Glomerular visceral epithelial cell (primary cell): ENCODE results near the gene CAMK2A.
"Not testable (repeated sequence)": the region's sequence is repeated elsewhere in the genome, so short reads cannot be mapped to it uniquely, and the experiment has no call there.

Experiments used
- DNase-seq: peaks from one replicate; pipeline ENCODE4 v3.0.0-alpha.2; 2016; ENCODE audit errors: extremely low spot score

CAMK2A gene

DNA sequence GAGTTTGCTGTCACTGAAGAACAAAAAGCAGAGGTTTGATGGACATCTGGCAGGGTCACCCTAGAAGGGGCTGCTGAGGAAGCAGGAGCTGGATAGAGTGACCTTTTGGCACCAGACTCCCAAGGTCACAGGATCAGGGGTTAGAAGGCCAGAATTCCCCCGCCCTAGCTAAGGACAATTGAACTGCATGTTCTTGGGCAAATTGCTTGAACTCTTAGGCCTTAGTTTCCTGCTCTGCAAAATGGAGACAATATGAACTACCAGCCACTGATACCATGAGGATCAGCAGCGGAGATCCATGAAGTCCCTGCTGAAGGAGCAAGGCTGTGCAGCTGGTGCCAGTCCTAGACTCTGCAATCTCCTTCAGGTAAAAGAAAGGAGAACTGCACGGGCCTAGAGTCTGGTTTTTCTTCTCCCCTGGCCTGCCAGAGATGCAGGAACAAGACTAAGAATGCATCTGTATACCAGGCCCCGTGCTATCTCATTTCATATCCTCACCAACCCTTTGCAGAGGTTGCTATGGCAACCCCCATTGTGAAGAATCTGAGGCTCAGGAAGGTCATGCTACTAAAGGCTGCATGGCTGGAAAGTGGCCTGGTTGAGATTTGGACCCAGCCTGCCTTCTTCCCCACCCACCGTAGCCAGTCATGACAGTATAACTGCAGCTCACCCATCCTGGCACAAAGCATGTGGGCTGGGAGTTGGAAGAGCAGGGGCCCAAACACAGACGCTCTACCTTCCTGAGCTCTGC lies 33.7 kb downstream of the CAMK2A start:
- DNase-seq = no peak

GRCh38 chr5:150254774-150255173 lies 34.8 kb downstream of the CAMK2A start:
- no peak for DNase-seq

- DNase-seq = no peak
These were observed 35.2 kb downstream of the CAMK2A start for GRCh38 chr5:150254363-150254762.

GRCh38 chr5:150253416-150254208 lies 36.0 kb downstream of the CAMK2A start:
- DNase-seq = no peak

GRCh38 chr5:150252489-150252888 lies 37.1 kb downstream of the CAMK2A start:
- DNase-seq = no peak

GRCh38 chr5:150251504-150251903 lies 38.1 kb downstream of the CAMK2A start:
- DNase-seq = no peak

- no peak for DNase-seq
These were observed 39.8 kb downstream of the CAMK2A start for GRCh38 chr5:150249744-150250143.

DNA sequence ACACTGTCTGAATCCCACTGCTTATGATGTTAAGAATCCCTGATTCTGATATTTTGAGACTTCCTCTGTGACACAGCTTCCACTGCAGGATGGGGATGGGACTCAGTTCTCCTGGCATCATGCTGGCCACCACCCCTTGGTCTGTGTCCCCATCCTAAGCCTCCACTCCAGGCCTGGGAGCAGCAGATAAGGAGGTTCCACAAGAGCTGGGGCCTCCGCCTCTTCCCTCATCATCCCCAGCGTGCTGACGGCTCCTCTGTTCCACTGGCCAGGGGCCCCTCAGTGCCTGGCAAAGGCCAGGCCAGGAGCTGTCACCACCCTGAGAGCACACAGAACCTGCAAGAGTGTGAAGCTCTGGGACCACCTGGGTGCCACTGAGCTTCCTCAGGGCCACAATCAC lies 40.6 kb downstream of the CAMK2A start:
- no peak for DNase-seq

GRCh38 chr5:150248493-150248892 lies 41.1 kb downstream of the CAMK2A start:
- not testable (repeated sequence) for DNase-seq

DNA sequence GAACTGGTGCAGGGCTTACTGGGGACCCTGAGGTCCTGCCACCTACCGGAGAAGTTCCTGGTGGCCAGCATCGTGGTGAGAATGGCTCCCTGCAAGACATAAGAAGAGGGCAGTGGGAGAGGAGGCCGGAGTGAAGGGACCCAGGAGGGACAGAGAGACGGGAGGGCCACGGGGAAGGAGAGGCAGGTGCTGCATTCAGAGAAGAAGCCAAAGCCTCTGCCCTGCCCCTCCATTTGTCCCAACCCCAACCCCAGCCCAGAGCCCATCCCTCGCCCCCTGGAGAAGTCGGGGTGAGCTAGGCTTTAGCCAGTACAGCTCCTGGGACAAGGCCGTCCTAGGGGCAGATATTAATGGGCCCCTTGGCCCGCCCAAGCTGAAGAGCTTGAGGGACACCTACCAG lies 41.8 kb downstream of the CAMK2A start:
- no peak for DNase-seq

- no peak for DNase-seq
These were observed 42.7 kb downstream of the CAMK2A start for GRCh38 chr5:150246835-150247234.

DNA sequence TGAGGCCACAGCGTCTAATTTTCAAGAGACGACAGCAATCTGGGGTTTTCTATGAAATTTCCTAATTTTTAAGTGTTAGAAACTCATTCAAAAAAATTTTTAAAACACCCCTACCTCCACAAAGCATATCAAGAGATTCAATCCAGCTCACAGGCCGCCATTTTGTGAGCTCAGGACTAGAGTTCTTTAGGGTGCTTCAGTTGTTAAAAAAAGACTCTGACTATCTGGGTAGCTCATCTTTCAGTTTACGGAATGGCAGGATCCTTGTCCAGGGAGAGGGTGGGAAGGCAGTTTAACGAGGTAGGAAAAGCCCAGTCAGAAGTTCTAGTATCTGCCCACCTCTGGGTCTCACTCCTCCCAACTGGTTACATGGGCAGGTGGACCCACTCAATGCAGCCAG lies 43.1 kb downstream of the CAMK2A start:
- DNase-seq = no peak

DNA sequence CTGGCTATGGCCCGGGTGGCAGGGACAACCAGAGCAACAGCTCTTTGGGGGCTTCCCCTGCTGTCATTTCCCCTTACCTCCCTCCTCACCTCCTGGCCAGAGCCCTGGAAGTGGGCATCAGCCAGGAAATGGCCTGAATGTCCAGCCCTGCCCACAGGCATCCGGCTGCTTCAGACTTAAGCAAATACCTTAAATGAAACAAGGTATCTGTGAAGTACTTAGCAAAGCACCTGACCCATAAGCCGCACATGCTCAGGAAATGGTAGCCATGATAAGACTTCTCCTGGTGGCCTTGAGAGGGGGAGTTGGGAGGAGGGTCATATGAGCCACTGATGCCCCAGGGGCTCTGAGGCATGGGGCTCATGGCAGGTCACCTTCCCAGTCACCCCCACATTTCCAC lies 43.8 kb downstream of the CAMK2A start:
- no peak for DNase-seq

DNA sequence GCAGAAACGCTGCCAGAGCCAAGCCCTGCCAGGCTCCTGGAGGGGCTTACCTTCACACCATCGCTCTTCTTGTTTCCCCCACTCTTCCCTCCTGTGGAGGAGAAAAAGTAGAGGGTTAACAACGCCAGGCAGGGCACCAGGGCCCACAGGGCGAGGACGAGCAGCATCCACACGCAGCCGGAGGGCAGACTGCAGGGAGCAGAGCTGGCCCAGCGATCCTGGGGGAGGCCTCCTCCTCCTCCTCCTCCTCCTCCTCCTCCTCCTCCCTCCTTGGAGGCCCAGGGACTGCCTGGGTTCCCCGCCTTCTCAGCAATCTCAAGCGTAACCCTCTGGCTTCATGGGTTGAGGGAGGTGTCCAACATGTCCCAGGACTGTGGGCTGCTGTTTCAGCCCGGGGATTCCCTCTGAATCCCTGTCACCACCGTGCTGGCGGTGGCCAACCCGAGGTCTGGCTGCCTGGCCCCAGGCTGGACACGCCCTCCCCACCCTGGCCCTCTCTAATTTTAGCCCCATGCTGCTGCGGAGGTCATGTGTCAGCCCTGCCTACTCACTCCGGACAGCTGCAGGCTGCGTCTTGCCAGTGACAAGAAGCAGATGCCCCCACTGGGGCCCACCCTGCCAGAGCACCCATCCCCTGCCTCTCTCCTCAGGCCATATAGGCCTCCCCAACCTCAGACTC lies 44.3 kb downstream of the CAMK2A start:
- DNase-seq = no peak

- DNase-seq = no peak
These were observed 45.4 kb downstream of the CAMK2A start for GRCh38 chr5:150244209-150244608.

DNA sequence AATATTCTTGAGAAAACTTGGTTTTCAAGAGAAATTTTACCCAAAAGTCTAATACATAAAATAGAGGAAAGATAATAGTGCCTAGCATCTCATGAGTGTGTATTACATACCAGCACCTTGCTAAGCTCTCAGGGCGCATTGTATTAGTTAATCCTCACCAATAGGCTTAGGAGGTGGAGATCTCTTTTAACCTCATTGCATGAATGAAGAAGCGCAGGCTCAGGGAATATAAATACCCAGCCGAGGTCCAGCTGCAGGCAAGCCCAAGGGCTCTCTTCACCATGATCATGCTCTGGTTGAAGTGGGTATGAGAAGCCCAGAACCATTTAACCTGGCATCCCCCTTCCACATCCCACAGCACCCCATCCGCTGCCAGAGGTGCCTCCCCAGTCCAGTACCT lies 46.0 kb downstream of the CAMK2A start:
- DNase-seq = no peak

DNA sequence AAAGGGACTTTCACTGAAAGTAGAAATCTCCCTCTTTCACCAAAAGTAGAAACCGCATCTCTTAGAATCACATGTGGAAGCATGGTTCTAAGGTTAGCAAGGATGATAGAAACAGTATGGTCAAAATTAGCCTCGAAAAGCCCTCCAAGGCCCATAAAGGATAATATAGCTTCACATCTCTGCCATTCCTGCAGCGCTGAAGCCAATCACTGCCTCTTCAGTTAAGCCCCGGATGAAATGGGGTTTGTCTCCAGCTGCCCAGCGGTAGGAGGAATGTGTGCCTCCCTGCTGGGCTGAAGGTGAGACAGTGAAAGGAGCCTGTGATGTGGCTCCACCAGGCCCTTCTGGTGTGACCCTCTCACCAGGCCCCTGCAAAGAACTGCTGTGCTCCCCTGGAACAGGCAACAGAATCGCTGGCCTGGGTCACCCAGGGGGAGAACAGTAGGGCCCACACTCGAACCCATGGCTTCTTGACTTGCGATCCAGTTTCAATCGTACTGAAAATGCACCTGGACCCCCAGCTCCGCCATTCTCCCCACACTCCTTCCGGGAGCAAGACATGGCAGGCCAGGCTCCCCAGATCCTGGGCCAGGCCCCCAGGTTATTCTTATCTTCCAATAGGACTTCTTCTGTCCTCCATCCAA lies 47.2 kb downstream of the CAMK2A start:
- DNase-seq = no peak

GRCh38 chr5:150241298-150242160 lies 48.0 kb downstream of the CAMK2A start:
- DNase-seq = no peak

DNA sequence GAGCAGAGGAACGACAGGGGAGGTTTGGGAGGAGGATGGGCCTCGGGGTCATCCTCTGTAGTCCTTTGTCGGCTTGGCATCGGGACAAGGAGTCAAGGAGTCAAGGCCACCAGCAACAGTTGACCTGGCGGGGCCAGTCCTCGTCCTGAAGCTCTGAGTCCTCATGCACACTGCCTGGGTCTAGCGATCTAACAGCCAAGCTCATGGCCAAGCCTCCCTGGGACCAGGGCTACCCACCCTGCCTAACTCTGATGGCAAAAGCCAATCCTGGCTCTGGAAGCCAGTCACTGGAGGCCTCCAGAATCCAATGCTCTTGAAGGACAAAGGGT lies 49.8 kb downstream of the CAMK2A start:
- no peak for DNase-seq

- DNase-seq = no peak
These were observed 50.3 kb downstream of the CAMK2A start for GRCh38 chr5:150239099-150239793.

DNA sequence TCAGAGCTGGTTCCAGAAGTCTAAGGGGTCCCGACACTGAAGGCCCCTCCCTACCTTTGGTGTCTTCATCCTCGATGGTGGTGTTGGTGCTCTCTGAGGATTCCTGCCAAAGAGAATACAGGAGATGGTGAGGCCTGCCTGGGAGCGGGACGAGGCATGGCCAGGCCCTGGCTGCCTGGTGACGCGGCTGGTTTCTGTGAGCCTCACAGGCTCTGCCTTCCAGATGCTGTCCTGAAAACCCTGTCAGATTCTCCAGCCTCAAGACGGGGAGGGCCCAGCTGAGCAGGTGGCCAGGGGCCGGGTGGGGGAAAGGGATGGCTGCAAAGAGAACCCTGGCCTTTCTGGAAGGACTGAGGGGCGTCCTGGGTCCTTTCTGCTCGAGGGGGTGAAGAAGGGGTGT lies 50.9 kb downstream of the CAMK2A start:
- DNase-seq = no peak
